ENCODE measurements around the gene PAX2. TPM values are rescaled to one million over a fixed set of nuclear protein-coding genes. Genes with fewer than 3 reads are reported as not detected.

The PAX2 gene
- total and polyA plus RNA-seq, 2 of the 8 experiments (the other 6 are each of a cell fraction or from before 2014, with no cell fraction given), result 0.02 TPM; not detected in 1

GRCh38 chr10:100873146-100873826 lies 127.9 kb downstream of the PAX2 start (continued):
- TF ChIP-seq YY1 (IDR thresholded peaks at IDR 0.05; ENCODE audit: low read depth, low read length) (no peak), EZH2 (IDR thresholded peaks at IDR 0.05; ENCODE audit: low read depth, low read length, severe bottlenecking) (no peak), POU5F1 (IDR thresholded peaks at IDR 0.05; ENCODE audit: low read depth, low read length) (no peak), CEBPB (IDR thresholded peaks at IDR 0.05; ENCODE audit: low read depth, low read length) (no peak), SIN3A (conservative IDR thresholded peaks at IDR 0.05 in 1 of 2, IDR thresholded peaks at IDR 0.05 in 1 of 2; ENCODE audit: low read depth in 1 of 2, low read length in 2 of 2) (no peak), JUND (IDR thresholded peaks at IDR 0.05; ENCODE audit: low read length) (no peak), KDM5A (IDR thresholded peaks at IDR 0.05; ENCODE audit: low read length) (no peak), SAP30 (IDR thresholded peaks at IDR 0.05; ENCODE audit: insufficient read depth, insufficient replicate concordance, low read length) (no peak)

Measured in H1 (cell line).